ENCODE results near the gene ZNF687. TPM values are rescaled to one million over a fixed set of nuclear protein-coding genes. Genes with fewer than 3 reads are reported as not detected.
"Not testable (repeated sequence)": the region's sequence is repeated elsewhere in the genome, so short reads cannot be mapped to it uniquely, and the experiment has no call there.

ZNF687 gene
- total and polyA plus RNA-seq, 5 donors, result 8.6 to 15.0 (median 13.1) TPM

DNA sequence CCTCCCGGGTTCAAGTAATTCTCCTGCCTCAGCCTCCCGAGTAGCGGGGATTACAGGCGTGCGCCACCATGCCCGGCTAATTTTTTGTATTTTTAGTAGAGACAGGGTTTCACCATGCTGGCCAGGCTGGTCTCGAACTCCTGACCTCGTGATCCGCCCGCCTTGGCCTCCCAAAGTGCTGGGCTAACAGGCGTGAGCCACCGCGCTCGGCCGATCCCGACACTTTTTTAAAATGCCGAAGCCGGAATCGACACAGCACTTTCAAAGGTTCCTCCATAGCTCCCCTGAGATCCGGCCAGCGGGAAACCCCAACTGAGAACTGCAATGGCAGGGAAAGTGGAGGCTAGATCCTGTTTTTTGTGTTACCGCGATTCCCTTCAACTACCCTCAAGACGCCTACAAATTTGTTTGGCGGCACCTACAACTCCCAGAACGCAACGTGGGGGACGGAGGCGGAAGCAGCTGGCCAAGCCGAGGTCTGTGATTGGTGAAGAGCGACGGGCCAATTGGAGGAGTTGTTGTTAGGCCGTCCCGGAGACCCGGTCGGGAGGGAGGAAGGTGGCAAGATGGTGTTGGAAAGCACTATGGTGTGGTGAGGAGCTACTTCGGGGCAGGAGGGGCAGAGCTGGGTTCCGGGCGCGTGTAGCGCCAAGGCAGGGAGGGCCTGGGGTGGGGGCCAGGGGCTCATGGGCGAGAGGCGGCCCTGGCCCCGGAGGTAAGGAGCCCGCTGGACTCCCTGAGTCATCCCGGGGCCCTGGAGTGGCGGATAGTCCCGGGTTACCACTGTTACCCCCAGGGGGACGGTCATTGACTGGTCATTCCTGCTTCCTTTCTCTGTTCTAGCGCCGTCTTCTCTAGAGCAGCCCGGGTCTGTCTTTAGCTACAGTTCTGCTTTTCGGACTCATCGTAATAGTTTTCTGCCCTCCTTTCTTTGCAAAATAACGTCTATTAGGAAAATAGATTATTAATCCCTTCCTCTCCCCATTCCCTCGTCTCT lies 27.6 kb upstream of the ZNF687 start, which contains the start of gene PSMD4:
Gene PSMD4 (plus strand): TSS at position 518 of the 997 bp plus-strand sequence. CDS start 49 bp downstream, at position 567.
- no peaks in the 10 kb centered on the region for H3K27me3 ChIP-seq (ENCODE audit: control insufficient read depth, insufficient read depth)
- intact Hi-C loops (cut with DNase I), result loop anchor here in 2 of 4 donors (5.0 kb wide), 1 partner anchor 57 kb away; the partner anchor contains the start of gene PIP5K1A (in 2 of the 2)
- H3K4me3 ChIP-seq (ENCODE audit: low read length), result peak within 1 kb of the TSS; percentile 69
- peak; percentile 94 to 97 (median 97) for DNase-seq
- WGBS, result 9% methylated on average over 56 of the region's 56 CpGs
- H3K4me1 ChIP-seq (ENCODE audit: control insufficient read depth, insufficient read depth, low read length), result no peaks in the 10 kb centered on the region
- no peaks in the 10 kb centered on the region for H3K9me3 ChIP-seq (ENCODE audit: control insufficient read depth, low read length)
- H3K27ac ChIP-seq (ENCODE audit: low read length), result peak within 1 kb of the TSS; percentile 75
- ATAC-seq, result peak; percentile 99

DNA sequence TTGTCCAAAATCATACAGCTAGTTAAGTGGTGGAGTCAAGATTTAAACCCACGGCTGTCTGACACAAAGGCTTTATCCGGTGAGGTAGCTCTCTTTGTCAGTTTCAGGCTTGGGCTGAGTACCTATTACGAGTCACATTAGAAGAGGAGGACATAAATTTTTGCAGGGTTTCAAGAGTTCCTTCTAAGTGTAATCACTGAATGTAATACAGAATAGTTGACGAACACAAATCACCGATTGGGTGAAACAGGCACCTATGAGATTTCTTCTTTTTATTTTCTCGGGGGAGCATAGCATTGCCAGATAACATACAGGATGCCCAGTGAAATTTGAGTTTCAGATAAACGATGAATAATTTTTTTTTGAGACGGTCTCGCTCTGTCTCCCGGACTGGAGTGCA lies 26.7 kb upstream of the ZNF687 start:
- DNase-seq, result no peak
- intact Hi-C loops (cut with DNase I), result no loop called here

DNA sequence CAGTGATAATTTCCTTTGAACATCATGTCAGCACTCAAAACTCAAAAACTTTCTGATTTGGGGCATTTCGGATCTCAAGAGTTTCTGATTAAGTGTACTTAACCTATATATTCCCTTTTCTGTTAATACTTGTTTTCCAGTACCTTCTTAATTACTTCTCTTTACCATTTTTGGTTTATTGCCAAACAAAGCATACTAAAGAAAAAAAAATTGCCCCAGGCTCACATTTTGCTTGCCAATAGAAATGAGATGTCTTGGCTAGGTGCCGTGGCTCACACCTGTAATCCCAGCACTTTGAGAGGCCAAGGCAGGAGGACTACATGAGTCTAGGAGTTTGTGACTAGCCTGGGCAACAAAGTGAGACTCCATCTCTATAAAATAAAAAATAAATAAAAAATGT lies 22.7 kb upstream of the ZNF687 start:
- H3K9me3 ChIP-seq (ENCODE audit: control insufficient read depth, low read length), result no peaks in the 10 kb centered on the region
- WGBS, result 74% methylated on average over 2 of the region's 2 CpGs
- intact Hi-C loops (cut with DNase I), result no loop called here

More for the DNA sequence above, 26.7 kb upstream of the ZNF687 start:
- Histone ChIP-seq H3K9me3 (ENCODE audit: control insufficient read depth, low read length) (no peaks in the 10 kb centered on the region), H3K27me3 (ENCODE audit: control insufficient read depth, insufficient read depth) (no peaks in the 10 kb centered on the region), H3K27ac (ENCODE audit: low read length) (no peak overlapping the region), H3K4me3 (ENCODE audit: low read length) (peak overlapping the region; percentile 69), H3K4me1 (ENCODE audit: control insufficient read depth, insufficient read depth, low read length) (peaks cover 1% of the 10 kb centered on the region)
- no peak for ATAC-seq
- 29% methylated on average over 10 of the region's 10 CpGs for WGBS

DNA sequence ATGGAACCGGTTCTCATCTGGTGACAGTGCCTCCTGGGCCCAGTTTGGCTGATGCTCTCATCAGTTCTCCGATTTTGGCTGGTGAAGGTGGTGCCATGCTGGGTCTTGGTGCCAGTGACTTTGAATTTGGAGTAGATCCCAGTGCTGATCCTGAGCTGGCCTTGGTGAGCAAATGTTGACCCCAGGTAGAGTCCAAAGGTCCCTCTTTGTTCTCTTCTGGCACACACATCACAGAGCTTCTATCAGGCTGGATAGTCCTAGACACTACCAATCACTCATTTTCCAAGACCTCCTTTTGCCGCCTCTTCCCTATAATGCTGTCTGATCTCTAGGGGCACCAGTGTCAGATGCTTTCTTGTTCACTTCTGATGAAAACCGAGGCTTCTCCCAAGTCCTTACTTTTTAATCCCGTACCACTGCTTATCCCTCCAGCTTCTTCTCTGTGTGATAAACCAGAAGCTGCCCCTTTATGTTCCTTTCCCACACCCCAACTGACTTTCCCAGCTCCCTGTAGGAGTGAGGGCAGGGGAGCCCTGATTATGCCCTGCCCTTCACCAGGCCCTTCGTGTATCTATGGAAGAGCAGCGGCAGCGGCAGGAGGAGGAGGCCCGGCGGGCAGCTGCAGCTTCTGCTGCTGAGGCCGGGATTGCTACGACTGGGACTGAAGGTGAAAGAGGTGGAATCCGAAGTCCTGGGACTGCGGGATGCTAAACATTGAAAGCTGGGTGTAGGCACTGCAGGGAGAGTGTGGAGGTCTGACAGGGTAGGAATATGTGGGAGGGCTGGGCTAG lies 16.5 kb upstream of the ZNF687 start:
- no peak overlapping the region for H3K4me3 ChIP-seq (ENCODE audit: low read length)
- no peaks in the 10 kb centered on the region for H3K27me3 ChIP-seq (ENCODE audit: control insufficient read depth, insufficient read depth)
- WGBS, result 92% methylated on average over 14 of the region's 14 CpGs
- H3K27ac ChIP-seq (ENCODE audit: low read length), result no peak overlapping the region
- no peaks in the 10 kb centered on the region for H3K4me1 ChIP-seq (ENCODE audit: control insufficient read depth, insufficient read depth, low read length)
- intact Hi-C loops (cut with DNase I), result no loop called here
- no peak for DNase-seq
- no peaks in the 10 kb centered on the region for H3K9me3 ChIP-seq (ENCODE audit: control insufficient read depth, low read length)
- no peak for ATAC-seq

More for the DNA sequence above, 22.7 kb upstream of the ZNF687 start:
- peaks cover 1% of the 10 kb centered on the region for H3K4me1 ChIP-seq (ENCODE audit: control insufficient read depth, insufficient read depth, low read length)
- no peak overlapping the region for H3K27ac ChIP-seq (ENCODE audit: low read length)
- no peak for ATAC-seq
- no peak overlapping the region for H3K4me3 ChIP-seq (ENCODE audit: low read length)
- no peak for DNase-seq
- no peaks in the 10 kb centered on the region for H3K27me3 ChIP-seq (ENCODE audit: control insufficient read depth, insufficient read depth)

DNA sequence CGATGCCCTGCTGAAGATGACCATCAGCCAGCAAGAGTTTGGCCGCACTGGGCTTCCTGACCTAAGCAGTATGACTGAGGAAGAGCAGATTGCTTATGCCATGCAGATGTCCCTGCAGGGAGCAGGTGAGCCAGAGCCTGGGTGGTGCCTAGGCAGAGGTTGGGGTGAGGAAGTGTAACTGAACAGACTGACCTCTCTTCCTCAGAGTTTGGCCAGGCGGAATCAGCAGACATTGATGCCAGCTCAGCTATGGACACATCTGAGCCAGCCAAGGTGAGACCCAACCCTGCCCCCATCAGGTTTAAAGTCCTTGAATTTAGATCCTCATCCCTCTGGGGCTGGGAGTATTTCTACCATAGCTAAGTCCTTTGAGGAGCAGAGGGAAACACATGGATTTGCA lies 15.8 kb upstream of the ZNF687 start:
- Histone ChIP-seq H3K4me1 (ENCODE audit: control insufficient read depth, insufficient read depth, low read length) (no peaks in the 10 kb centered on the region), H3K27ac (ENCODE audit: low read length) (no peak overlapping the region), H3K4me3 (ENCODE audit: low read length) (no peak overlapping the region), H3K27me3 (ENCODE audit: control insufficient read depth, insufficient read depth) (no peaks in the 10 kb centered on the region), H3K9me3 (ENCODE audit: control insufficient read depth, low read length) (no peaks in the 10 kb centered on the region)
- intact Hi-C loops (cut with DNase I), result no loop called here
- 93% methylated on average over 3 of the region's 3 CpGs for WGBS
- DNase-seq, result no peak
- ATAC-seq, result no peak

DNA sequence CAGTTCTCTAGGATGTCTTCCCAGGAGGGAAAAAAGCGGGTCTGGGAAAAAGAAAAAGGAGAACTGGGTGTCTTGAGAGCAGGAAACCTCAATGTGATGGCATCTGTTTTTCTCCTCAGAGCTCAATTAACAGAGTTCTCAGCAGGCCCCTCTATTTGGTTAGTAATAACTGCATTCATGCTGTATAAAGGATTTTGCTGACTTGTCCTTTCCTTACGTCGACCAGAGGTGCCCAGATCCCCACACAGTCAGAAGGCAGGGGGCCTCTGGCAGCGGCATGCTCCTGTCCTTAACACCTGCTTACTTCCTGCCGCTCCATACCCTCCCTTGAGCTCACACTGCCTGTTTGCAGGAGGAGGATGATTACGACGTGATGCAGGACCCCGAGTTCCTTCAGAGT lies 15.3 kb upstream of the ZNF687 start:
- intact Hi-C loops (cut with DNase I), result no loop called here
- WGBS, result 80% methylated on average over 8 of the region's 8 CpGs
- no peak overlapping the region for H3K27ac ChIP-seq (ENCODE audit: low read length)
- H3K27me3 ChIP-seq (ENCODE audit: control insufficient read depth, insufficient read depth), result no peaks in the 10 kb centered on the region
- no peaks in the 10 kb centered on the region for H3K9me3 ChIP-seq (ENCODE audit: control insufficient read depth, low read length)
- no peaks in the 10 kb centered on the region for H3K4me1 ChIP-seq (ENCODE audit: control insufficient read depth, insufficient read depth, low read length)
- DNase-seq (no peak), ATAC-seq (no peak)
- H3K4me3 ChIP-seq (ENCODE audit: low read length), result no peak overlapping the region

DNA sequence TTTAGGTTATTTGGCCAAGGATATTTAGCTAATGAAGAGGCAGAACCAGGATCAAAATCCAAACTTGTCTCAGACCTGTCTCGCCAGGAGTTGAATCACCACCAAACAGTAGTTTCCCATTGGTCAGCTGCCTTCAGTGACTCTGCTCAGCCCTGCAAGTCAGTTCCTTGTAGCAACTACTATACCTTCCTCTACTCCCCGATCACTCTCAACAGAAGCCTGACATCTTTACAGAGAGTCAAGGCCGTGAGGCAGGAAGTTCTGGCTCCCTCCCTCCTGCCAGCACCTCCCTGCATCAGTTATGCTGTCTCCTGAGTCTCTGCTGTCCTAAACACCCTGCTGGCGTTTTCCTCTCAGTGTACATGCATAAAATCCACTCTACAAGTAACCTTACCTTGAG lies 14.3 kb upstream of the ZNF687 start:
- no peak for DNase-seq

DNA sequence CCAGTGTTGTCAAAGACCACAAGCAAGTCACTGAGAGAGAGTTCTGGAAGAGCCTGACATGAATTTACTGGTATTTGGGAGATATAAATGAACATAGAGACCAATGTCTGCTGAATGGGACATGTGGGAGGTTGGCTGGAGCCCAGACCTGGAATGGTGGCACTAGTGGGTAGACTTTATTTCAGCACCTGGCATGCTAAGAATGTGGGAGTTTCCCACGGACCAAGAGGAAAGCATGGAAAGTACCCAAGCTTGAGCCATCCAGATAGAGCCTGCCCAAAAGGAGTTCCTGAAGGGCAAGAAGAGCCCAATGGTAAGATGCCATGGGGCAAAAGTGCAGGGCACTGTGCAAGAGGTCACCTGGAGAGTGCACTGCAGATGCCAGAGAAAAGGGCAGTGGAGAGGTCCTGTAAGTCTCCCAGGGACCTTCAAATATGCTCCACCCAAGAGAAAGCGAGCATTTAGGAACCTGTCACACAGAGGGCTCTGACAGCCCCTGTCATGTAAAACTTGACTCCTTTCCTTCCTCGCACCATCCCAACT lies 8.1 kb upstream of the ZNF687 start:
- Histone ChIP-seq H3K27me3 (ENCODE audit: control insufficient read depth, insufficient read depth) (no peaks in the 10 kb centered on the region), H3K4me3 (ENCODE audit: low read length) (no peak overlapping the region), H3K4me1 (ENCODE audit: control insufficient read depth, insufficient read depth, low read length) (no peaks in the 10 kb centered on the region), H3K9me3 (ENCODE audit: control insufficient read depth, low read length) (no peaks in the 10 kb centered on the region), H3K27ac (ENCODE audit: low read length) (no peak overlapping the region)
- ATAC-seq (no peak), DNase-seq (no peak)
- 77% methylated on average over 3 of the region's 3 CpGs for WGBS
- intact Hi-C loops (cut with DNase I), result no loop called here

More for the DNA sequence above, 14.3 kb upstream of the ZNF687 start:
- Histone ChIP-seq H3K27ac (ENCODE audit: low read length) (no peak overlapping the region), H3K9me3 (ENCODE audit: control insufficient read depth, low read length) (no peaks in the 10 kb centered on the region), H3K4me3 (ENCODE audit: low read length) (no peak overlapping the region), H3K27me3 (ENCODE audit: control insufficient read depth, insufficient read depth) (no peaks in the 10 kb centered on the region), H3K4me1 (ENCODE audit: control insufficient read depth, insufficient read depth, low read length) (no peaks in the 10 kb centered on the region)
- WGBS, result 66% methylated on average over 4 of the region's 4 CpGs
- ATAC-seq, result no peak
- intact Hi-C loops (cut with DNase I), result no loop called here

DNA sequence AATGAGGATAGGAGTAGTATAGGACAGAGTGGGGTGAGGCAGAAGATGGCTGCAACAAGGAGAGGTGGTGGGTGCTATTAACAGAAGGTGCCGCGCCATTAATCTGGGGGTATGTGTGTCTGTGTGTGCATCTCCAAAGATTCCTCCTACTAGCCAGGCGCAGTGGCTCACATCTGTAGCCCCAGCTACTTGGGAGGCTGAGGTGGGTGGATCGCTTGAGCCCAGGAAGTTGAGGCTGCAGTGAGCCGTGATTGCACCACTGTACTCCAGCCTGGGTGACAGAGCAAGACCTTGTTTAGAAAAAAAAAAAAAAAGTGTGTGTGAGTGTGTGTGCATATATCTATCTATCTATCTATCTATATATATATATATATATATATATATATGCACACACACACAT lies 6.8 kb upstream of the ZNF687 start:
- H3K9me3 ChIP-seq (ENCODE audit: control insufficient read depth, low read length); H3K27ac ChIP-seq (ENCODE audit: low read length); H3K27me3 ChIP-seq (ENCODE audit: control insufficient read depth, insufficient read depth); H3K4me3 ChIP-seq (ENCODE audit: low read length); DNase-seq; ATAC-seq; intact Hi-C loops (cut with DNase I); H3K4me1 ChIP-seq (ENCODE audit: control insufficient read depth, insufficient read depth, low read length): not testable (repeated sequence)
- 86% methylated on average over 5 of the region's 5 CpGs for WGBS

DNA sequence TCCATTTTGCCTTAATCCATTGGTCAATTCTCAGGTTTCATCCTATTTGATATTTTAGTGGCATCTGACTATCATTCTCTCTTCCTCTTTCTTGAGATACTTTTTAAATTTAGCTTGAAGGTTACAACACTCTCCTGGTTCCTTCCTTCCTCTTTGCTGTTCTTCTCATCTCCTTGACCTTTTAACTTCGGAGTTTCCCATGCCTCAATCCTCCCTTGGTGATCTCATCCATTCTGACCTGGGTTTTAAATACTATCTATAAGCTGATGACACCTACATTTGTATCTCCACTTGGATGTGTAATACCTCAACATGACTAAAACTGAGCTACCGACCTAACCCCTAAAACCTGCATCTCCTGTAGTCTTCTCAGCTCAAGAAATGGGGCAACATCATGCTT lies 4.8 kb upstream of the ZNF687 start:
- ATAC-seq (no peak), DNase-seq (no peak)
- H3K9me3 ChIP-seq (ENCODE audit: control insufficient read depth, low read length), result no peaks in the 10 kb centered on the region
- no peaks in the 10 kb centered on the region for H3K4me1 ChIP-seq (ENCODE audit: control insufficient read depth, insufficient read depth, low read length)
- H3K4me3 ChIP-seq (ENCODE audit: low read length), result no peak overlapping the region
- no peaks in the 10 kb centered on the region for H3K27me3 ChIP-seq (ENCODE audit: control insufficient read depth, insufficient read depth)
- intact Hi-C loops (cut with DNase I), result no loop called here
- H3K27ac ChIP-seq (ENCODE audit: low read length), result no peak overlapping the region
- WGBS, result 72% methylated on average over 2 of the region's 2 CpGs

Measured in right cardiac atrium (tissue), 5 donors.